H1 (cell line): ENCODE results near the gene TMEM115. TPM values are rescaled to one million over a fixed set of nuclear protein-coding genes. Genes with fewer than 3 reads are reported as not detected.

Experiments used
- CTCF ChIP-seq, 3 experiments: IDR thresholded peaks; 1 replicate in 2 of 3; 2 replicates in 1 of 3; pipeline versions ENCODE4 v1.5.1 to v1.6.1; 2011; ENCODE audit warnings: low read length in 3 of 3, mild to moderate bottlenecking in 3 of 3, inconsistent platforms in 2 of 3, low read depth in 1 of 3, moderate library complexity in 1 of 3; ENCODE audit not compliant: insufficient read depth in 1 of 3; ENCODE audit errors: control extremely low read depth in 1 of 3
- polyA plus RNA-seq, 7 experiments: library from polyadenylated mRNA; depleted of rRNA in 3 of 7; stranded (reverse) in 5 of 7; unstranded in 2 of 7; fragments of >200 nt in 5 of 7; fragments of 200-250 nt in 2 of 7; gene quantifications; 1 replicate in 5 of 7; 2 replicates in 1 of 7; 4 replicates in 1 of 7; pipeline versions ENCODE4 v1.2.1 to v1.2.3, GENCODE V29; 2011 to 2013; ENCODE audit warnings: missing spikeins in 2 of 7, mixed read lengths in 2 of 7
- total RNA-seq: library from RNA; stranded (reverse); fragmentation: NEBNext Ultra II Directional; extraction: Animal tissue kit (Norgen Biotek cat#: 25700); gene quantifications from 2 replicates; pipeline ENCODE4 v1.2.1, GENCODE V29; 2021

The TMEM115 gene
- total and polyA plus RNA-seq, 2 of the 8 experiments (the other 6 are each of a cell fraction or from before 2014, with no cell fraction given), result 25.4 to 32.4 TPM

GRCh38 chr3:50347187-50347813, 12.0 kb downstream of the TMEM115 start (continued):
- TF ChIP-seq CTCF (IDR thresholded peaks at IDR 0.05; ENCODE audit: control extremely low read depth in 1 of 3, insufficient read depth in 1 of 3, low read depth in 1 of 3, low read length in 3 of 3), result peak in 2 of 3 experiments; percentile 47 to 69; a peak in 3 of 4 replicates
